ENCODE data around the gene DDN. TPM values are rescaled to one million over a fixed set of nuclear protein-coding genes. Genes with fewer than 3 reads are reported as not detected.

DDN gene
- polyA plus RNA-seq, 4 donors, result 85.8 to 111 (median 89.4) TPM

Other genes starting within 250 kb of the DDN start
- 10 to 100 TPM; 82.0 to 98.3 (median 84.1) TPM for gene ADCY6, start 210.3 kb downstream of the DDN start, polyA plus RNA-seq (ENCODE audit: insufficient read length in 4 of 4)
- gene CACNB3, start 180.9 kb downstream of the DDN start, polyA plus RNA-seq (ENCODE audit: insufficient read length in 4 of 4), result 10 to 100 TPM; 47.6 to 55.1 (median 50.7) TPM
- gene DDX23, start 147.2 kb downstream of the DDN start, polyA plus RNA-seq (ENCODE audit: insufficient read length in 4 of 4), result 100 to 1,000 TPM in 1 of 4 donors, 10 to 100 TPM in 3; 89.1 to 104 (median 96.5) TPM
- gene RND1, start 133.5 kb downstream of the DDN start, polyA plus RNA-seq (ENCODE audit: insufficient read length in 4 of 4), result 1 to 10 TPM; 2.6 to 4.2 (median 3.6) TPM
- gene FKBP11, start 73.9 kb downstream of the DDN start, polyA plus RNA-seq (ENCODE audit: insufficient read length in 4 of 4), result 10 to 100 TPM in 3 of 4 donors, 1 to 10 TPM in 1; 9.0 to 15.3 (median 12.9) TPM
- gene ARF3, start 41.9 kb downstream of the DDN start, polyA plus RNA-seq (ENCODE audit: insufficient read length in 4 of 4), result 100 to 1,000 TPM; 133 to 150 (median 145) TPM
- under 1 TPM; 0.08 to 0.34 (median 0.26) TPM for gene WNT10B, start 27.6 kb downstream of the DDN start, polyA plus RNA-seq (ENCODE audit: insufficient read length in 4 of 4)
- gene WNT1, start 21.1 kb downstream of the DDN start, polyA plus RNA-seq (ENCODE audit: insufficient read length in 4 of 4), result not detected
- gene PRKAG1, start 19.4 kb upstream of the DDN start, polyA plus RNA-seq (ENCODE audit: insufficient read length in 4 of 4), result 10 to 100 TPM; 74.6 to 83.1 (median 80.5) TPM
- 10 to 100 TPM; 40.2 to 51.0 (median 47.6) TPM for gene KMT2D, start 61.4 kb upstream of the DDN start, polyA plus RNA-seq (ENCODE audit: insufficient read length in 4 of 4)
- 1 to 10 TPM; 1.5 to 2.1 (median 1.7) TPM for gene RHEBL1, start 70.6 kb upstream of the DDN start, polyA plus RNA-seq (ENCODE audit: insufficient read length in 4 of 4)
- gene DHH, start 95.4 kb upstream of the DDN start, polyA plus RNA-seq (ENCODE audit: insufficient read length in 4 of 4), result 1 to 10 TPM in 1 of 4 donors, under 1 TPM in 3; 0.37 to 1.0 (median 0.42) TPM
- gene LMBR1L, start 111.5 kb upstream of the DDN start, polyA plus RNA-seq (ENCODE audit: insufficient read length in 4 of 4), result 10 to 100 TPM; 59.5 to 66.8 (median 63.4) TPM
- 1,000 to 10,000 TPM in 3 of 4 donors, 100 to 1,000 TPM in 1; 990 to 1,172 (median 1,105) TPM for gene TUBA1B, start 132.0 kb upstream of the DDN start, polyA plus RNA-seq (ENCODE audit: insufficient read length in 4 of 4)
- 100 to 1,000 TPM; 391 to 487 (median 465) TPM for gene TUBA1A, start 189.7 kb upstream of the DDN start, polyA plus RNA-seq (ENCODE audit: insufficient read length in 4 of 4)